GM19023 (cell line): ENCODE results near the gene SEZ6L.

Experiments
- ATAC-seq: cut with Tn5 transposase; IDR thresholded peaks from one replicate; pipeline ENCODE4 v1.9.1; 2021; ENCODE audit warnings: mild to moderate bottlenecking, moderate library complexity; ENCODE audit not compliant: unreplicated experiment

Gene SEZ6L

GRCh38 chr22:26239581-26239980, 70.3 kb downstream of the SEZ6L start:
- no peak for ATAC-seq

GRCh38 chr22:26241361-26241760, 72.1 kb downstream of the SEZ6L start:
- ATAC-seq, result no peak

DNA sequence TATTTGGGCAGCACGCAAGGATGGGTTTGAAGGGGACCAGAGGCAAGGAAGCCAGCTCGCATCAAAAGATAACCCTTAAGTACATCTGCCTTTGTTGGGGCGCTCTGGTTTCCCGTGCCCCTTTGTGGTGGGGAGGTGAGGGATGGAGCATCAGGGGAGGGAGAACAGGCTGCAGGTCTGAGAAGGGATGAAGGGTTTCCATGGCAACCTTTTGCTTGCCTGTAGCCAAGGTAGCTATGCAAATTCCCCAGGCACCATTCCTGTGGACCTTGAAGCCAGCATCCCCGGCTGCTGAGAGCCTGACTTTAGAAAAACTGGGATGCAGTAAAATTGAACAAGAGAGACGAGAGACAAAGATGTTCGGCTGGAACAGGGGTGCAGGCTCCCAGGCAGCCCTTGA, 75.7 kb downstream of the SEZ6L start:
- ATAC-seq, result no peak

- no peak for ATAC-seq
Observed at GRCh38 chr22:26246552-26246951, 77.3 kb downstream of the SEZ6L start.

GRCh38 chr22:26251869-26252268, 82.6 kb downstream of the SEZ6L start:
- no peak for ATAC-seq

DNA sequence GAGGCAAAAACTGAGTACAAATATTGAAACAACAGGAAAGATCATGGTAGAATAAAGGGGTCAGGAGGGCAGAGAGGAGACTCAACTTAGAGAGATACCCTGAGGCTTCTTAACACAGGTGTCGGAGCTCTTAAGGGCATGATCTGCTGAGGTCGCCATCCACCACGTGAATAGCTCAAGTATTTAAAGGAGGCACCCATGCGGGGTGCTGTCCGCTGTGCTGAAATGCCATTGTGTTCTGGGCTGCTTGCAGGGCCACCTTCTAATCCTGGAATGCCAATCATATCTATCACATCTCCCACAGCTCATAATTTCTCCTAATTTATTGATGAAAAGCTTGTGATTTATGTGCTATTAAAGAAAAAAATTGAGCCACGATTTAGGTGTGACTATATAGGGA, 90.2 kb downstream of the SEZ6L start:
- ATAC-seq, result no peak

- no peak for ATAC-seq
Observed at GRCh38 chr22:26264162-26264561, 94.9 kb downstream of the SEZ6L start.

- ATAC-seq, result no peak
Observed at GRCh38 chr22:26265281-26265680, 96.0 kb downstream of the SEZ6L start.

DNA sequence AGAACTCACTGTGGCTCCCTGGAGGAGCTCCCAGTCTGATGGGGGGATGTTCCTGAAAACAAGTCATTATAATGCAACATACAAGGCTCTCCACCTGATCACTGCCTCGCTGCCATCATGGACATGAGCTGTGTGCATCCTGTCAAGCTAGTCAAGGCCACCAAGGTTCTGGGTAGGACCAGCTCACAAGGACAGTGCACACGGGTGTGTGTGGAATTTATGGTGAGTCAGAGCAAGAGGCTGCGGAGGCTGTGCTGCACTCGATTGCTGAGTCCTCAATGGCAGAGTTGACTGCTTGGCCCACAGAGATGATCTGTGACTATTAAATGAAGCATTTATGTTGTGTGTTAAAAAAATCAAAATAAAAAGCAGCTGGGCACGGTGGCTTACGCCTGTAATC, 96.6 kb downstream of the SEZ6L start:
- no peak for ATAC-seq

DNA sequence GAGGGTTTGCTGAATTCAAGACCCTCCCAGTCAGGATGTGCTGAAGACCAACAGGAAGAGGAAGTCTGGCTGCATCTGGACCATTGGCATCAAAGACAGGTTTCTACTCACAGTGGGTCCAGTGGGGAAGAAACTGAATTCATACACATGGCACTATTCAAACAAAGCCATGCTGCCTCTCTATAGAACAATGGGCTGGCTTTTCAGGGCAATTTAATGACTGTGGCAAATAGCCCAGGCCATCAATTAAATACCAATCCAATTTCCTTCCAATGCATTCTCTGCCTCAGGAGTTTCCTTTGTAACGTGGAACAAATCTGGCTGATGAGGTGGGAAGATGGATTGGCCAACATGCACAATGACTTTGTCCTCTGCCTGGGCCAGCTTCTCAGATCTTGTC, 98.6 kb downstream of the SEZ6L start:
- no peak for ATAC-seq

- no peak for ATAC-seq
Observed at GRCh38 chr22:26269572-26269971, 100.3 kb downstream of the SEZ6L start.

- no peak for ATAC-seq
Observed at GRCh38 chr22:26271427-26271826, 102.2 kb downstream of the SEZ6L start.

GRCh38 chr22:26273011-26273675, 103.9 kb downstream of the SEZ6L start:
- ATAC-seq, result no peak

DNA sequence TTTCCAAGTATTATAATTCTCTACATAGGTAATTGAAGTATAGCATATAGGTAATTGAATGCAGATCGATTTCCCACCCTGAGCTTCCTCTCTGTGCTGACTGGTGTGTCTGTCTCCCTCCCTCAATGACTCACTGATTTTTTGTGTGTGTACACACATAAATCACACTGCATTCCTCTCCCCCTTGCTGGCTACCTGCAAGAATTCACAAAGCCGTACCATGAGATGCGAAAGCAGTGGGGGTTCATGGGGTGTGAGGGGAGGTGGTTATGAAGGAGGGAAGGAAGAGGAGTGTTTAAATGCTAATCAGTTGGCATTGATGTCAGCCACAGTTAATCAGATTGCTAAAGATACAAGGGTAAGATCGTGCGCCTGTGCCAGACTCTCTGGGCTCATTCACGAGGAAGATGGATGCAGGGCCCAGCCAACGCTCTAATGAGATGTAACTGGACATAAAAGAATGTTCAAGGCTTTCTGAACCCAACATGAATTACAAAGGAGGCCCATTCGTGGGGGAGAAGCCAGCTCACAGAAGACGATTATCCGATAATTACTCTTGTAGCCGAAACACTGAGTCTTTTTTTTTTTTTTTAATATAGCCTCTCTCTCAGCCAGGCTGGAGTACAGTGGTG, 107.4 kb downstream of the SEZ6L start:
- no peak for ATAC-seq

DNA sequence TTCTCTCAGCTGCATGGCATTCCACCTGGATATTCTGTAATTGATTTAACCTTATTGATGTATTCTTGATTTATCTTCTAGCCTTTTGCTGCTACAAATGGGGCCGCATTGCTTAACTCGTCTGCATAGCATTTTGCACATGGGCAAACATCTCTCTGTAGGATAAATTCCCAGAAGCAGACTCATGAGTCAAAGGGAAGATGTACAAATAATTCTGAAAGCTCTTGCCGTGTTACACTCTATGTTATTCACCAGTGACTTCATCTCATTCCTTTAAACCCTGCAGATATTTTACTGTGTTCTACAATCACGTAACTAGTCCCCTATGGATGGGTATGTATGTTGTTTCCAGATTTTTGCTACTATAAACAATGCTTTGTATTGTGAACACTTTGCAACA, 112.7 kb downstream of the SEZ6L start:
- no peak for ATAC-seq

DNA sequence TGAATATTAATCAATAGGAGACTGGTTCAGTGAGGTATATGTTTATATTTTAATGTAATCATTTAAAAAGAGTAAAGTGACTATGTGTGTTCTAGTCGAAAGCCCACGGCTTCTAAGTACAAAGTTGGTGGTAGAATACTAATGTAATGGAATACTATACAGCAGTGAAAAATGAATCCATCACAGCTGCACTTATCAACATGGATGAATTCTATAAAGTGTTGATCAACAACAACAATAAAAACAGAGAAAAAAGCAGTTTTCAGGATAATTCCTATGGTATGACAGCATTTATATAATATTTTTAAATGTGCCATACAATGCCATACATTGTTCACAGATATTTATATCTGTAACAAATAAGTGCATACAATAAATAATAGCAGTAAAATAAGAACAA, 114.1 kb downstream of the SEZ6L start:
- ATAC-seq, result no peak

- ATAC-seq, result no peak
Observed at GRCh38 chr22:26285632-26286031, 116.4 kb downstream of the SEZ6L start.

DNA sequence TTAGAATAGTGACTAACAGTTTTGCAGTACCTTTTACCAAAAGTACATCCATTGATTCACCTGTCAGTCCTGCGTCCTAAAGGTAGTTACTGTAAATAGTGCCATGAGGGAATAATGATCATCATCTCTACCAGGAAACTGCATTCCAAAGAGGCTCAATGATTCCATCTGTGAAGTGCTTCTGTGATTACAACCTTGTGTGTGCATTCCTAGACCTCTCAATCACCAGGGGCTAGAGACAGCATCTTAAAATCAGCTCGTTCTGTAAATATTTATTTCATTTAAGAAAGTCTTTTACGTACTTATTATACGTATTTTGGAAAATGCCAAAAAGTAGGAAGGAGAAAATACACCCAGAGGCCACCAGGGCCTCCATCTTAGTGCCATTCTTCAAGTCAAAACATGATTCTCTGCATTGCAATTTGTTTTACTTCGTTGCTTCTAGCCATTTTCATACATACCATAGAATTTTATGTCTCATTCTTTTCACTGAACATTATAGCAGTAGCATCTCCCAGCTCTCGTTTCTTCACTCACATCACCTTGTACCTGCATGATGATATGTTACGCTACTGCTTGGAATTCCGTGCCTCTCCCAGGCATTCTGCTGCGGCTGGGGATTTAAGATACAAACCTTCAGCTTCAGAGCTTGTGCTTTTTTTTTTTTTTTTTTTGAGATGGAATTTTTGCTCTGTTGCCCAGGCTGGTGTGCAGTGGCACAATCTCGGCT, 117.0 kb downstream of the SEZ6L start:
- ATAC-seq, result no peak

DNA sequence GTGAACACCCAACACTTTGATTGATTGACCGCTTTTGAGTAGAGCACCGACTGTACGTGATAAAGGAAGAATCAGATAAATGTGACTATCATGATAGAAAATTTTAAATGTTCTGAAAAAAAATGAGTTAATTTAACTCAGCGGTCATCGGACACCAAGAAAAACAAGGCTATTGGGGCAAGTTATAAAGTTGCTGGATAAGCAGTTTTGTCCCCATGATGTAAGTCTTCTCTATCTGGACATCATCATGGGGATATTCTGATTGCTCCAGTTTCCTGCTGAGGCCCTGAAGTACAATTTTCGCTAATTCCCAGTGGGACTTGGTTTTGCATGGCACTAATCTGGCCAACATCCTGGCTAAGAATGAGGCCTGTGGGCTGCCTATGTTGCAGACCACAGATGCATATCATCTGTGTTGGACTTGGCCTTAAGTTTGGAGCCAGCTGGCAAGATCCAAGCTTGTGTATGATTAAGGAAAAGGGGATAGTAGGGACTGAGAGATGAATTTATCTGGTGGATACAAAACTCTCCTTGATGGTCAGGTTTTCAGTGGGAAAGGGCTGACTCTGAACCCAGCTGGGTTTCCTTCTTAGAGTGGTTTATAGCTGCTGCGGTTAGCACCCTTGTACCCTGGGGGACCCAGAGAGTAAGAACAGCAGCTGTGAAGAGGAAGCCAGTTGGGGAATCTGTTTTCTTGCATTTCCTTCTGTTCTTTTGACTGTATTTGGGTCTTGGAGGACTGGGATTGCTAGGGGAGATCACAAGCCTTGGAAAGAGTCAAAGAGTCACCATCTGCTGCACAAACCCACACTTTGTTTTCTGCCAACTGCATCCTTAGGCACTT, 118.3 kb downstream of the SEZ6L start:
- no peak for ATAC-seq

GRCh38 chr22:26289611-26290101, 120.4 kb downstream of the SEZ6L start:
- ATAC-seq, result no peak
